ENCODE measurements around the gene CEACAM19.

DNA sequence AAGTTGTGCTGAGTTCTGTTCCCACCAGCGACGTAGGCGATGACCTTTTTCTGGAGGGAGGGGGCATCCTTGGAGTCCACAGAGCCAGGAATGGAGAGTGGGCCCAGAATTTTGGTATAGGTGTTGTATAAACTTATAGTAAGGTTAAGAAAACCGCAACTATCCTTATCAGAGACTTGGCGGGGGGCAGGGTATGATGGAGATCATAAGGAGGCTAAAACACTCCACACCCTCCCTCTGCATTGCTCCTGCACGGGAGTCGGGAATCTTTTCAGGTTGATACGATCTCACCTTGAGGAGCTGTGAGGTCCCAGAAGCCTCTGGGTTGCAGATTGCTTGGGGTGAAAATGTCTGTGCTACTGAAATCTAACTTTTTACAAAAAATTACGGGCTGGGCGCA, 6.3 kb upstream of the CEACAM19 start:
- no peak for TF ChIP-seq POLR2A (IDR thresholded peaks at IDR 0.05; ENCODE audit: low read depth, low read length)
- no peak for TF ChIP-seq CTCF (IDR thresholded peaks at IDR 0.05; ENCODE audit: extremely low read depth in 1 of 2, insufficient read depth in 1 of 2, low read depth in 1 of 2, low read length in 2 of 2)
